Left ventricle myocardium inferior (tissue), 1 donor: ENCODE measurements around the gene GAS2. TPM values are rescaled to one million over a fixed set of nuclear protein-coding genes. Genes with fewer than 3 reads are reported as not detected.

ENCODE experiments used
- DNase-seq: peaks from one replicate; pipeline ENCODE4 v3.0.0-alpha.2; 2020
- H3K27ac ChIP-seq: fragments of 200-600 bp; replicated peaks from 2 replicates; pipeline ENCODE4 v1.8.0; 2021
- H3K27me3 ChIP-seq: fragments of 200-600 bp; 2 replicates; pipeline ENCODE4 v1.8.0; 2021; ENCODE audit warnings: low read depth
- H3K36me3 ChIP-seq: fragments of 200-600 bp; 2 replicates; pipeline ENCODE4 v1.8.0; 2021
- H3K4me1 ChIP-seq: fragments of 200-600 bp; 2 replicates; pipeline ENCODE4 v1.8.0; 2021
- H3K4me3 ChIP-seq: fragments of 200-600 bp; 2 replicates; pipeline ENCODE4 v1.8.0; 2021; ENCODE audit warnings: mild to moderate bottlenecking, moderate library complexity
- H3K9me3 ChIP-seq: fragments of 200-600 bp; replicated peaks from 2 replicates; pipeline ENCODE4 v1.8.0; 2021
- CTCF ChIP-seq: fragments of 200-600 bp; IDR thresholded peaks from 2 replicates; pipeline ENCODE4 v1.8.0; 2021; ENCODE audit warnings: antibody characterized with exemption, mild to moderate bottlenecking, borderline replicate concordance
- intact Hi-C: fragments of 100-400 bp; cut with micrococcal nuclease; formaldehyde crosslinking; loops from one replicate; pipeline ENCODE4 v1.11.0; 2022
- total RNA-seq: library from RNA; stranded (reverse); fragmentation: NEBNext Ultra II Directional; extraction: Animal tissue kit (Norgen Biotek cat#: 25700); gene quantifications from one replicate; pipeline ENCODE4 v1.2.1, GENCODE V29; 2021
- donor health status: DM: no; HTN: yes; CAD: no; lungs with severe emphysema.

The GAS2 gene
- total RNA-seq, 1 donor from 2014 or later = 15.9 TPM

- TF ChIP-seq CTCF = no peak
Measured at GRCh38 chr11:22703591-22703990, 37.2 kb downstream of the GAS2 start.

GRCh38 chr11:22707119-22707899 is 40.9 kb downstream of the GAS2 start:
- H3K9me3 ChIP-seq = peaks cover 2% of the 10 kb centered on the region
- intact Hi-C loops = no loop called here
- peaks cover 31% of the 10 kb centered on the region for H3K4me1 ChIP-seq
- TF ChIP-seq CTCF = no peak
- no peaks in the 10 kb centered on the region for H3K27me3 ChIP-seq
- H3K27ac ChIP-seq = no peak overlapping the region
- H3K4me3 ChIP-seq = no peak overlapping the region
- no peaks in the 10 kb centered on the region for H3K36me3 ChIP-seq
- no peak for DNase-seq

More at GRCh38 chr11:22703591-22703990, 37.2 kb downstream of the GAS2 start:
- no peak for DNase-seq
- Histone ChIP-seq H3K27ac (peak overlapping the region; percentile 55), H3K4me1 (peaks cover 20% of the 10 kb centered on the region), H3K4me3 (no peak overlapping the region), H3K9me3 (no peaks in the 10 kb centered on the region), H3K27me3 (no peaks in the 10 kb centered on the region), H3K36me3 (no peaks in the 10 kb centered on the region)
- intact Hi-C loops = no loop called here

GRCh38 chr11:22711071-22711770 is 44.8 kb downstream of the GAS2 start:
- TF ChIP-seq CTCF = no peak
- Histone ChIP-seq H3K4me3 (no peak overlapping the region), H3K36me3 (no peaks in the 10 kb centered on the region), H3K27ac (no peak overlapping the region), H3K27me3 (no peaks in the 10 kb centered on the region), H3K9me3 (peaks cover 20% of the 10 kb centered on the region), H3K4me1 (peaks cover 12% of the 10 kb centered on the region)
- intact Hi-C loops = no loop called here
- DNase-seq = no peak

- Histone ChIP-seq H3K36me3 (no peaks in the 10 kb centered on the region), H3K4me1 (peaks cover 12% of the 10 kb centered on the region), H3K27ac (no peak overlapping the region), H3K9me3 (peaks cover 26% of the 10 kb centered on the region), H3K4me3 (no peak overlapping the region), H3K27me3 (no peaks in the 10 kb centered on the region)
- no peak for TF ChIP-seq CTCF
- intact Hi-C loops = no loop called here
- DNase-seq = peak; percentile 14
Measured at GRCh38 chr11:22711880-22712279, 45.5 kb downstream of the GAS2 start.

- Histone ChIP-seq H3K27me3 (no peaks in the 10 kb centered on the region), H3K4me1 (peaks cover 12% of the 10 kb centered on the region), H3K9me3 (peaks cover 33% of the 10 kb centered on the region), H3K4me3 (no peak overlapping the region), H3K36me3 (no peaks in the 10 kb centered on the region), H3K27ac (no peak overlapping the region)
- TF ChIP-seq CTCF = no peak
- no peak for DNase-seq
- intact Hi-C loops = no loop called here
Measured at GRCh38 chr11:22713336-22713735, 46.9 kb downstream of the GAS2 start.
